ENCODE measurements around the gene ZSWIM4.
"Not testable (repeated sequence)": the region's sequence is repeated elsewhere in the genome, so short reads cannot be mapped to it uniquely, and the experiment has no call there.

Gene ZSWIM4

DNA sequence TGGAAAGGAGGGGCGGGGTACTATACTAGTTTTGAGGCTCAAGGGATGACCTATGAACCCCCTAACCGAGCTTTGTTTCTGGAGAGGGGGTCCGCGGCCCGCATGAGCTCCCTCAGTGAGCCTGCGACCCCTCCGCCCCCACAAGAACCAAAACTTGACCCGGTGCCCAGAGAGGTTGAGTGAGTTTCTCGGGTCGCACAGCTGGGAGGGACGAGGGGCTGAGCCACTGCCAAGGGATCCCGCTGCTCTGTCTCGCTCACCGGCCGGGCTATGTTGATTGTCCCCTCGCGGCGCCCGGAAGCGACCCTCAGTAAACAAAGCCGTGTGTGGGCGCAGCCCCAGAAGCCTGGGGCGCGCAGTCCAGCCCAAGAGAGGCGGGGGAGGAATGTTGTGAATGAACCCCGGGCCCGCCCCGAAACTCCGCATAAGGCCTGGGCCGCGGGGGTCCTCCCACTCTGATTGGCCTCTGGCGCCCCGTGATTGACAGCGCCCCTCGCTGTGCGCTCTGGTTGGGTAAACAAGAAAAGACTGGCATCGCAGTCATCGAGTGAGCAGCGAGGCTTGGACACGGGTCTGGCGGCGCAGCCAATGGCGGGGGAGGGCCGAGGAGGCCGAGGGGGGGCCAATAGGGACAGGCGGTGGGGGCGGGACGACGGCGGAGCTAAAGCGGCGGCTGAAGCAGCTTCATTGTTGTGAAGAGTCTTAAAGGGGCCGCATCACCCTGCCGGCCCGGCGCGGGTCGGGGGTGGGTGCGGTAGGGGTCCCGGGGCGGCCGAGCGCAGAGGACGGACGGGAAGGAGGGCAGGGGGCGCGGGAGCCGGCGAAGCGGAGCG lies at the start of gene ZSWIM4:
Gene ZSWIM4, plus strand, starts transcription at position 687 of the 833 bp plus-strand sequence. CDS start 206 bp downstream, outside the sequence.
- DNase-seq: peak; percentile 96

DNA sequence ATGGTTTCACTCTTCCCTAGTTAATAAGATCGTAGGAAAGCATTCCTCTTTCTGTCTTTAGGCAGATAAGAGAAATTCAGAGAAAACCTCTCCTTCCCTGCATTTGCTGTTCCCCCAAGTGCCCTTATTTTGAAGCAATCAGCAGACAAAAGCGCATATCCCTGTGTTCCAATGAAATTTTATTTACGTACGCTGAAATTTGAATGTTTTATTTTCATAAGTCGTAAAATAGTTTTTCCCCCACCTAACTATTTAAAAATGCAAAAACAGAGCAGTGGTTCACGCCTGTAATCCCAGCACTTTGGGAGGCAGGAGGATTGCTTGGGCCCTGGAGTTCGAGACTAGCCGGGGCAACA lies 48.2 kb upstream of the ZSWIM4 start:
- no peak for DNase-seq

DNA sequence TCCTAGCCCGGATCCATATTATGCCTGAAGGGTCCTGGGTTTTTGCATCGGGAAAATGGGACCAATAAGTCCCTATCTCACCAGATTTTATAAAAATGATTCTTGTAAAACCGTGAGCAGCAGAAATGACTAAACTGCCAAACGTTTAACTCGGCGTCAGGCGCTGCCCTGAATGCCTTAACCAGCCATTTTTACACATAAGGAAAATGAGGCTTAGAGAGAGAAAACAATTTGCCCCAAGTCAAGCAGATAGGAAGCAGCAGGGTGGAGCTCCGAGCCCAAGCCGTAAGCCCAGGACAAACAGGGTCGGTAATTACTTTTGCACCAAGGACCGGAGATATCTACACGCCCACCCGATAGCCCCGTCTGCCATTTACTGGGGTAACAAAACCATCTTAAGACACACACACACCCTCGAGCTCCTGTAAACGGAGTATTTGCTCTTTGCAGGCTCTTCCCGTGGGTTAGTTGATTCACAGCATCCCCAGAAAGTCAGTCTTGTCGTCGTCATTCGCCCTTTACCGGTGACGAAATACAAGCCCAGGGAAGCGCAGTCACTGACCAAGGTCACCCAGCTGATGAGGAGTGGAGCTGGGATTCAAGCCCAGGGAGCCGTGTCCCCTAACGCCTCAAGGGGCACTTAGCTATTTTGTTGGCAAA lies 46.9 kb upstream of the ZSWIM4 start:
- DNase-seq: peak; percentile 39

DNA sequence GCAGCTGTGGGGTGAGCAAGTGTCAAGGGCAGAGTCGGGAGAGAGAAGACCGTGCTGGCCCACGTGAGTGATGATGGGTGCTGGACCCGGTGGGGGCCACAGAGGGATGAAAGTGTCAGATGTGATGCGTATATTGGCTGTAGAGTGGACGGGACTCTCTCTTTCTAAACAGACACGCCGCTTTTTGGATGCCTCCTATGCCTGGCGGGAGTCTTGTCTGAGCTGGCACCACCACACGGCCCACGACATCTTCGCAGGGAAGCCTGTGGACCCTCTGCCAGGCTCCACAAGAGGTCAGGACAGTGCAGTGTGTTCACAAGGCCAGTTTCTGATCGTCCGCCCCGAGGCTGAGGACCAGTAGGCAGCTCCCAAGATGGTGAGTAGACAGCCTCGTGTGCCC lies 43.8 kb upstream of the ZSWIM4 start:
- no peak for DNase-seq

DNA sequence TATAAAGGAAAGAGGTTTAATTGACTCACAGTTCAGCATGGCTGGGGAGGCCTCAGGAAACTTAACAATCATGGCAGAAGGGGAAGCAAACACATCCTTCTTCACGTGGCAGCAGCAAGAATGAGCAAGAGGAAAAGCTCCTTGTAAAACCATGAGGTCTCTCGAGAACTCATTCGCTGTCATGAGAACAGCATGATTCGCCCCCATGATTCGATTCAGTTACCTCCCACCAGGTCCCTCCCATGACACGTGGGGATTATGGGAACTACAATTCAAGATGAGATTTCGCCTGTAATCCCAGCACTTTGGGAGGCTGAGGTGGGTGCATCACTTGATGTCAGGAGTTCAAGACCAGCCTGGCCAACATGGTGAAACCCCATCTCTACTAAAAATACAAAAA lies 41.6 kb upstream of the ZSWIM4 start:
- DNase-seq: not testable (repeated sequence)

DNA sequence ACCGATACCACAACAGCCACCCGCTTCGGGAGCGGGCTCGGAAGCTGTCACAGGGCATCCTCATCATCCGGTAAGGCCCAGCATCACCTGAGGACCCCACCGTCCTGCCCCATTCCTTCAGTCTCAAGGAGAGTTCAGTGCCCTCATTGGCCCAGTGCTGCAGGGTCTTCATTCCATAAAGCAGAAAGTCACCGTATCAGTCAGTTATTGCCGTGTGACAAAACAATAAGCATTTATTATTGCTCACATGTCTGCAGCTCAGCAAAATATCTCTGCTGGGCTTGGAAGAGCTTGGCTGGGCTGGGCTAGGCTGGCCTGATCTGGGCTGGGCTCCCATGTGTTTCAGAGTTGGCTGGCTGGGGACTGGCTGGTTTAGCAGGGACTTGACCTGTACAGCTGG lies 39.0 kb upstream of the ZSWIM4 start:
- no peak for DNase-seq

DNA sequence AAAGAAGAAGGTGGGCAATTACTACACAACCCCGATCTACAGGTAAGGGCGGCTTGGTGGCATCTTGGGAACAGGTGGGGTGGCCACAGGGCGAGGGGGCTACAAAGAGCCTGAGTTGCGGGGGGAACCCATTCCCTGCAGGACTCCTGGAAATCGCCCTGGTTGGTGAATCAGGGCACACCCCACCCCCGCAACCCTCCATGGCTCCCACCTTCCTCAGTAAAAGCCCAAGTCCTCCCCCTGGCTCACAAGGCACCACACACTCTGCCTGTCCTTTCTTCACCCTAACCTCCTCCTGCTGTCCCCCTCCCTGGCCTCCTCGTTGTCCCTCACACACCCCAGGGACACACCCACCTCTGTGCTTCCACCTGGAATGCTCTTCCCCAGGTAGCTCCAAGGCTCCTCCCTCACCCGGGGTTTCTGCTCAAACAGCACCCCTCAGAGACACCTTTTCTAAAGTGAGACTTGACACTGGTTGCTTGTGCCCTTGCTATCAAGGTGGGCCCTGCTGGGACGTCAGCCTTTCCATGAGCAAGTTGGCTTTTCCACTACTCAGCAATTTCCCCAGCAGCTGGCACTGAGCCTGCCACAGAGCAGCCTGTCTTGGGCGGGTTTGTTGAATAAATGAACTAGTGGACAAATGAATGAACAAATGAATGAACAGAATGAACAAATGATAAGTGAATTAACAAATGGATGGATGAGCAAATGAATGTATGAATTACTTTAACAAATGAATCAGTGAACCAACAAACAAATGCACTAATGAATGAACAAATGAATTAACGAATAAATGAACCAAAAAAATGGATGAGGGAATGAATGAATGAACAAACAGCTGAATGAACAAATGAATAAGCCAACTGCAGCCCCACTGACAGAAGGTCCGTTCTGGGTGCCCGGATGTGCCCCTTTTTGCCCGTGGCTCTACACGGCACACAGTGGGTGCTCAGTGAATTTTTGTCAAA lies 37.2 kb upstream of the ZSWIM4 start:
- no peak for DNase-seq

DNA sequence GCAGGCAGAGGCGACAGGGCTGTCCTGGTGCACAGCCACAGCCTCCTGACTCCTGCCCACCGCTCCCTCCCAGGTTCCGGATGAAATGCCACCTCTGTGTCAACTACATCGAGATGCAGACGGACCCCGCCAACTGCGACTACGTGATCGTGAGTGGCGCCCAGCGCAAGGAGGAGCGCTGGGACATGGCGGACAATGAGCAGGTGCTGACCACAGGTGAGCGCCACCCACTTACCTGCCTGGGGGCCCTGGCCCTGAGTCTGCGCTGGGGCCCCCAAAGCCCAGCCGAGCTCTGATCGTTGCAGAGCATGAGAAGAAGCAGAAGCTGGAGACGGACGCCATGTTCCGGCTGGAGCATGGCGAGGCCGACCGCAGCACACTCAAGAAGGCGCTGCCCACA lies 36.4 kb upstream of the ZSWIM4 start:
- no peak for DNase-seq

DNA sequence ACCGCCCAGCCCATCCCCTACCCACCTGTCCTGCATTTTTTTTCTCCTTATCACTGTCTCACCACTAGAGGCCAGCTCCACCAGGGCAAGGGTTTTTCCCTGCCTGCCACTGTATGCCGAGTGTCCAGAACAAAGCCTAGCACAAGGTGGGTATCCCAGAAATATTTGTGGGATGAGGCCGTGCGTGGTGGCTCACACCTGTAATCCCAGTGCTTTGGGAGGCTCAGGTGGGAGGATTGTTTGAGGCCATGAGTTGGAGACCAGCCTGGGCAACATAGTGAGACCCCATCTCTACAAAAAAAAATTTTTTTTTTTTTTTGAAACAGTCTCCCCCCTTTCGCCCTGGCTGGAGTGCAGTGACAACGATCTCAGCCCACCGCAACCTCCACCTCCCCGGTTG lies 33.8 kb upstream of the ZSWIM4 start:
- DNase-seq: no peak

DNA sequence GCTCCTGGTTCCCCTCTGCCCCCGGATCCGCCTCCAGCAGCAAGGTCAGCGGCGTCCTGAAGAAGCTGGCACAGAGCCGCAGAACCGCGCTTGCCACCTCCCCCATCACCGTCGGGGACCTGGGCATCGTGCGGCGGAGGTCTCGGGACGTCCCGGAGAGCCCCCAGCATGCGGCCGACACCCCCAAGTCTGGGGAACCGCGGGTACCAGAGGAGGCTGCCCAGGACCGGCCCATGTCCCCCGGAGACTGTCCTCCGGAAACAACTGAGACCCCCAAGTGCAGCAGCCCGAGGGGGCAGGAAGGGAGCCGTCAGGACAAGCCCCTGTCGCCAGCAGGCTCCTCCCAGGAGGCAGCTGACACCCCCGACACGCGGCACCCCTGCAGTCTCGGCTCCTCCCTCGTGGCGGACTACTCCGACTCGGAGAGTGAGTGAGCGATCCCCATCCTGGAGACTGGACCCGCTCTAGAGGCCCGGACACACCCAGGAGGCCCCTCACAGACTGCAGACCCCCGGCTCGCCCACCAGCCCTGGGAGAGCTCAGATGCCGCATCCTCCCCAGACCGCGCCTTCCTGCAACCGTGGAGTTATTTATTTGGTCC lies 32.5 kb upstream of the ZSWIM4 start:
- DNase-seq: no peak

DNA sequence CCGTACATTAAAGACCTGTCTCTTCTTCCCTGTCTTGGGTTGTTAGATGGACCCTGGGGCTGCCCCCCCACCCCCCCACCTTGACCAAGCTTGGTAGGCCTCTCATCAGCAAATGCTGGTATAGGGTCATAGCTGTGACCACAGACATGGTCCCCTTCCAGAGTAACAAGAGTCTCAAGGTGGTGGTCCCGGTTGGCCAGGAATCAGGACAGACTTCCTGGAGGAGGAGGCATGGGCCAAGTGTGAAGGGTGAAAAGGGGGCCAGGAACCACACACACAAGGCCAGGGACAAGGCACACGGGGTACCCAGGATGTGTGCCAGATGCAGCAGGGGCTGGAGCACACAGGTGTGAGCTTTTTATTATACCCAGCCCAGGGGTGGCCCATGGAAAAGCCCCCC lies 32.0 kb upstream of the ZSWIM4 start:
- DNase-seq: no peak

DNA sequence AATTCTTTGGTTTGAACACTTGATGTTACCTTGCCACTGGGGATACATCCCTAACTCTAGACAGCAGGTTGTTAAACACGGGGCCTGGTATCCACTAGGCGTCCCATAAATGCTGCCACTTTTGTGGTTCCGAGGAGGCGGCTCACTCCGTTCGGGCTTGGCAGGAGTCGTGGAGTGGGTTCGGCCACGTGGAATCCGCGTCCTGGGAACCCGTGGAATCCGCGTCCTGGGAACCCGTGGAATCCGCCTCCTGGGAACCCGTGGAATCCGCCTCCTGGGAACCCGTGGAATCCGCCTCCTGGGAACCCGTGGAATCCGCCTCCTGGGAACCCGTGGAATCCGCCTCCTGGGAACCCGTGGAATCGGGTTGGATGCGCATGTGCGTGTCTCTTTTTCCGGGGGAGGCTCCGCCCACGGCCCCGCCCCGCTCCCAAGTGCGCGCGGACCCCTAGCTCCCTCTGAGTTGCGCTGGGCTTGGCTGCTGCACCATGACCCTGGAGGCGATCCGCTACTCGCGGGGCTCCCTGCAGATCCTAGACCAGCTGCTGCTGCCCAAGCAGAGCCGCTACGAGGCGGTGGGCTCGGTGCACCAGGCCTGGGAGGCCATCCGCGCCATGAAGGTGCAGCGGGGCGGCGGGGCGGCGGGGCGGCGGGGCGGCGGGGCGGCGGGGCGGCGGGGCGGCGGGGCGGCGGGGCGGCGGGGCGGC lies 31.0 kb upstream of the ZSWIM4 start, which contains the start of gene MRI1:
Gene MRI1, plus strand, starts transcription at position 422 of the 707 bp plus-strand sequence. Its CDS starts 67 bp downstream, at position 489.
- DNase-seq: peak; percentile 27

DNA sequence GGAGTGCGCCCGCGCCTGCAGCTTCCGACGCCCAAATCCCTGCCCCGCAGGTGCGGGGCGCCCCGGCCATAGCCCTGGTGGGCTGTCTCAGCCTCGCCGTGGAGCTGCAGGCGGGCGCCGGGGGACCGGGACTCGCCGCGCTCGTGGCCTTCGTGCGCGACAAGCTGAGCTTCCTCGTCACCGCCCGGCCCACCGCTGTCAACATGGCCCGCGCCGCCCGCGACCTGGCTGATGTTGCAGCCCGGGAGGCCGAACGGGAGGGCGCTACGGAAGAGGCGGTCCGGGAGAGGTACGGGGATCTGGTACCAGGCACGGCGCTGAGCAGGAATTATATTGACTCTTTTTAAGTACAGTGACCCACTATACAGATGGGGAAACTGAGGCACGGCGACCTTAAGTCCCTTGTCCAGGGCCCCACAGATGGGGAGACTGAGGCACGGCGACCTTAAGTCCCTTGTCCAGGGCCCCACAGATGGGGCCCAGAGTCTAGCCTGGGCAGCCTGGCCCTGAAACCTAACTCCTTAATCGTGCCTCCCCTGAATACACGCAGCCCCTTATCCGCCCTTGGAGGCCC lies 30.3 kb upstream of the ZSWIM4 start:
- peak; percentile 13 for DNase-seq

DNA sequence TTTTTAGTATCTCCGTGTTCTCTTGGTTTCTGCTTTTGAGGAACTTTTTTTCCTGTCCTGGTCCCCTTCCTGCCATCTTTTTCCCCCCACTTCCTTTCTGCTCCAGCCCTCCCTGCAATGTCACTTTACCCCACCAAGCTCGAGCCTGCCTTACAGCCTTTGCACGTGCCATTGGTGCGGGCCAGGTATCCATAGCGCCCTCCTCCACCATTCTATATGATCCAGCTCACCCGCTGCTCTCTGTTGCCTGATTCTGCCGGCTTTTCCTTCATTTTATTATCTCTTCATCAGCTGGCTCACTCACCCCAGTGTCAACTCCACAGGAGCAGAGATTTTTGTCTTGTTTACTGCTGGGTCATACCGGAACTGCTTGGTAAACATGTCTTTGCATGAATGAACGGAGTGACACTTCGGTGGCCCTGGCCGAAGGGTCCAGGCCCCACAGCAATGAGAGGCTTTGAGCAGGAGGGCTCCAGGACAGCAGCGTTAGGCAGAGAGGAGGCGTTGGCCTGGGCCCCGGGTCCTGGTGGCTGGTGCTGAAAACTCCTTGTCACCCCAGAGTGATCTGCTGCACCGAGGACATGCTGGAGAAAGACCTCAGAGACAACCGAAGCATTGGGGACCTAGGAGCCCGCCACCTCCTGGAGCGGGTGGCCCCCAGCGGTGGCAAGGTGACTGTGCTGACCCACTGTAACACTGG lies 29.7 kb upstream of the ZSWIM4 start:
- no peak for DNase-seq

DNA sequence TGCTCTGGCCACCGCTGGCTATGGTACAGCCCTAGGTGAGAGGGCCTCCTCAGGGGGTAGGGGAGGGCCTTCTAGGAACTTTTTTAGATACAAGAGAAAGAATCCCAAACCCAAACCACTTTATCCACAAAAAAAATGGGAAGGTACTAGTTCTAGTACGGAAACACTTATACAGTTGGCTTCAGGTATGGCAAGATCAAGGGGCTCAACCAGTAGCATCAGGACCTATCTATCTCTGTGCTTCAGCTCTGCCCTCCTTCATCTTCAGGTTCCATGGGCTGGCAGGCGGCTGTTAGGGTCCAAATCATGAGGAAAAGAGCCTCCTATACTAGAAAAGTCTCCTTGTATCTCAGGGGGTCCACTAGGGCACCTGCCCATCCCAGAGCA lies 29.2 kb upstream of the ZSWIM4 start:
- no peak for DNase-seq

DNA sequence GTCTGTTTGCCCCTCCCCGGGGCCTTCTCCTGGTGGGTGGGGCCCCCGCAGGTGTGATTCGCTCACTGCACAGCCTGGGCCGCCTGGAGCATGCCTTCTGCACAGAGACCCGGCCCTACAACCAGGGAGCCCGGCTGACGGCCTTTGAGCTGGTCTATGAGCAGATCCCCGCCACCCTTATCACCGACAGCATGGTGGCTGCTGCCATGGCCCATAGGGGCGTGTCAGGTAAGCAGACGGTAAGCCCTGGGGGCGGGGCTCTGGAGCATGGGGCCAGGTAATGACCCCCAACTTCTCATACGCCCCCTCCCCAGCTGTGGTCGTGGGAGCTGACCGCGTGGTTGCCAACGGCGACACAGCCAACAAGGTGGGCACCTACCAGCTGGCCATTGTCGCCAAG lies 26.7 kb upstream of the ZSWIM4 start:
- DNase-seq: no peak

DNA sequence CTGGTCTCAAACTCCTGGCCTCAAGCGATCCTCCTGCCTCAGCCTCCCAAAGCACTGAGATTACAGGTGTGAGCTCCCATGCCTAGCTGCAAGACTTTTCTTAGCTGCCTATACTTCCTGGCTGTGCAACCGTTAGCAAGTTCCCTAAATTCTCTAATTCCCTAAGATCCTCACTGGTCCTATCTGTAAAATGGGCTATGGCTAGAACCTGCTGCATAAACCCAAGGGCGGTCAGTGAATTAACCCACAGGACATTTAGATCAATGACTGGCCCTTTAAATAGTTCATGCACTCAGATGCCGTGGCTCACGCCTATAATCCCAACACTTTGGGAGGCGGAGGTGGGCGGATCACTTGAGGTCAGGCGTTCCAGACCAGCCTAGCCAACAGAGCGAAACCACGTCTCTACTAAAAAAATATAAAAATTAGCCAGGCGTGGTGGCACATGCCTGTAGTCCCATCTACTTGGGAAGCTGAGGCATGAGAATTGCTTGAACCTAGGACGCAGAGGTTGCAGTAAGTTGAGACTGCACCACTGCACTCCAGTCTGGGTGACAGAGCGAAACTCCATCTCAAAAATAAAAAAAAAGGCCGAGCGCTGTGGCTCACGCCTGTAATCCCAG lies 25.1 kb upstream of the ZSWIM4 start:
- no peak for DNase-seq

DNA sequence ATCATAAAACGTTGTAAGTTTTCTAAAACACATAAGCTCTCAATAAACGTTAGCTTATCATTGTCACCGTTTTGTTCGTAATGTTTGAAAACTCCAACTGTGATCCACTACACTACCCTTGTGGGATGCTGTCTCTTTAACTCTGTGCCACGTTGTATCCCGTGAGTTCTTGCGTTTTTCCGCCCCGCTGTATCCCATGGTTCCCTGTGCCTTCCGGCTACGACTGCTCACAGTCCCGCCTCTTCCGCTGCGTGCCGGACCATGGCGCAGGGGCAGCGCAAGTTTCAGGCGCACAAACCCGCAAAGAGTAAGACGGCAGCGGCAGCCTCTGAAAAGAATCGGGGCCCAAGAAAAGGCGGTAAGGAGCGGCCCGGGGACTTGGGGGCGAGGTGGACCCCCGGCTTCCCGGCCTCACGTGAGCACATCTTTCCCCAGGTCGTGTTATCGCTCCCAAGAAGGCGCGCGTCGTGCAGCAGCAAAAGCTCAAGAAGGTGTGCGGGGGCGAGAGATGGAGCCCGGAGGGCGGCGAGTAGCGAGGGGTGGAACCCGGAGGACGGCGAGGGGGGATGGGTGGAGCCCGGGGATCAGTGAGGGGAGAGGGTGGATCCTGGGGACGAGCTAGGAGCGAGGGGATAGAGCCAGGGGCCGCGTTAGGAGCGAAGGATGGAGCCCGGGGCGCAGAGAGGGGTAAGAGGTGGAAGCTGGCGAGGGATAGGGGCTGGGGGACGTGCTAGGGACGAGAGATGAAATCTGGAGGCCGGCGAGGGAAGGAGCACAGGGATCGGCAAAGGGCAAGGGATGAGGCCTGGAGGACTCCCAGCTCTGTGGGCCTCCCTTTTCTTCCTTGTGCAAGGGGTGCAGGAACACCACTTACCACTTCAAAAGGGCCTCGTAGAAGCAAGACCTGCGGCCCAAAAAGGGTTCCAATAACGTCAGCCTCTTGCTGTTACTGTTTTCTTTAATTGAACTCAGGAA lies 20.7 kb upstream of the ZSWIM4 start, which contains the start of gene C19orf53:
Gene C19orf53, plus strand, starts transcription at position 240 of the 975 bp plus-strand sequence. Its CDS starts 22 bp downstream, at position 262.
- peak; percentile 75 for DNase-seq

DNA sequence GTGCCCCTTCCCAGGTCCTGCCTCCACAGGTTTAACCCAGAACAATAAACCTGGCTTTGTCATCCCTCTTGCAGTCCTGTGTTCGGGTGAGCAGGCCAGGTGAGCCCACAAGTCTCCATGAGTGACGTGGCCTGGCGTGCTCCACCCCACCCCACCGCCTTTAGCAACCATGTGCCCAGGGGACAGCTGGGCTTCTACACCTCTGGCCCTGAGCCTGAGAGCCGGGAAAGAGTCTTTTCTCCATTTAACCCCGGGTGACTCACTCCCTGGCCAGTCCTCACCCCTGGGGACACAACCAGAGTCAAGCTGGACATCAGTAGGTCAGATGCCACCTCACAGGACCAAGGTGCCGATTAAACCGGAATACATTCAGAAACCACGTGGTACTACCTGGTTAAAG lies 16.8 kb upstream of the ZSWIM4 start:
- DNase-seq: no peak

Measured in KG1 (cell line).